Naive B cell (primary cell): ENCODE data around the gene DBNDD2. TPM values are rescaled to one million over a fixed set of nuclear protein-coding genes. Genes with fewer than 3 reads are reported as not detected.
A peak's percentile ranks its signal among the peaks of the same experiment; 100 is the strongest.

Experiments used
- ATAC-seq, 2 donors: fragments of 150-1000 bp; cut with Tn5 transposase; 2 replicates each; pipeline ENCODE4 v1.10.0; 2021; ENCODE audit warnings: low read depth in 2 of 2, mild to moderate bottlenecking in 2 of 2, moderate library complexity in 2 of 2
- DNase-seq: peaks from one replicate; pipeline ENCODE4 v3.0.0; 2022
- H3K27ac Mint-ChIP-seq, 6 donors: one replicate each; pipeline ENCODE4 v1.8.0; 2020 to 2022; ENCODE audit warnings: mild to moderate bottlenecking in 6 of 6, mixed read lengths in 6 of 6, moderate library complexity in 5 of 6, inconsistent platforms in 2 of 6
- H3K27me3 Mint-ChIP-seq, 3 donors: one replicate each; pipeline ENCODE4 v1.8.0; 2021 to 2022; ENCODE audit warnings: mixed read lengths in 3 of 3, mild to moderate bottlenecking in 1 of 3
- H3K36me3 Mint-ChIP-seq, 2 donors: one replicate each; pipeline ENCODE4 v1.8.0; 2020 to 2022; ENCODE audit warnings: mixed read lengths in 2 of 2, inconsistent platforms in 1 of 2, mild to moderate bottlenecking in 1 of 2
- H3K4me1 Mint-ChIP-seq, 3 donors: one replicate each; pipeline ENCODE4 v1.8.0; 2020 to 2022; ENCODE audit warnings: mixed read lengths in 3 of 3, inconsistent platforms in 1 of 3, mild to moderate bottlenecking in 1 of 3, moderate library complexity in 1 of 3
- H3K4me3 Mint-ChIP-seq, 8 donors: one replicate each; pipeline ENCODE4 v1.8.0; 2020 to 2022; ENCODE audit warnings: mild to moderate bottlenecking in 8 of 8, mixed read lengths in 8 of 8, moderate library complexity in 8 of 8, inconsistent platforms in 2 of 8
- H3K9me3 Mint-ChIP-seq, 7 donors: one replicate each; pipeline ENCODE4 v1.8.0; 2020 to 2022; ENCODE audit warnings: mixed read lengths in 7 of 7, mild to moderate bottlenecking in 5 of 7, inconsistent platforms in 2 of 7, moderate library complexity in 1 of 7
- polyA plus RNA-seq, 6 donors: library from polyadenylated mRNA; unstranded; fragments of 300-500 nt; fragmentation: Illumina TruSeq; gene quantifications; one replicate each; pipeline ENCODE4 v1.2.3, GENCODE V29; 2021; ENCODE audit warnings: low read depth in 6 of 6

The DBNDD2 gene
- polyA plus RNA-seq, 6 donors from 2014 or later, result 1.1 to 3.3 (median 2.1) TPM

DNA sequence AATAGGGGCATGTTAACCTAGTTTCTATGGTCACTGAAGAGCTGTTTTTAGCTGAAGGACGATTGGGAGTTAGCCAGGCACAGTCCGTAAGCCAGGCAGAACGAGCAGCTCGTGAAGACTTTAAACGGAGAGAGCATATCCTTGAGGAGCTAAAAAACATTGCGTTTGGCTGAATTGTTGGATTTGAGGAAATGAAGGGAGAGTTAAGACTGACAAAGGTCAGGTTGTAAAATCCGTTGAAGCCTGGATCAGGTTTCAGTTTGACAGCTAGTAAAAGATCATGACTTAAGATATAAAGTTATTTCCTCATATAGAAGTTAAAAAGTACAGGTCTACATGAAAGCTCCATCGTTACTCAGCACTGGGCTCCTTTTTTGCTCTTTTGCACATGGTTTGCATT is 2.8 kb downstream of the DBNDD2 start:
- H3K36me3 Mint-ChIP-seq, result peaks cover 0 to 9% of the 10 kb centered on the region in 2 donors
- no peaks in the 10 kb centered on the region for H3K9me3 Mint-ChIP-seq
- ATAC-seq, result no peak
- peaks cover 28 to 34% (median 30%) of the 10 kb centered on the region in 3 donors for H3K4me1 Mint-ChIP-seq
- peak overlapping the region in 1 of 8 donors; percentile 69 for H3K4me3 Mint-ChIP-seq
- DNase-seq, result no peak
- H3K27me3 Mint-ChIP-seq, result no peaks in the 10 kb centered on the region
- H3K27ac Mint-ChIP-seq, result no peak overlapping the region

GRCh38 chr20:45412653-45413052 is 4.6 kb downstream of the DBNDD2 start:
- H3K9me3 Mint-ChIP-seq, result no peaks in the 10 kb centered on the region
- DNase-seq, result no peak
- no peaks in the 10 kb centered on the region for H3K27me3 Mint-ChIP-seq
- ATAC-seq, result no peak
- peak overlapping the region in 1 of 8 donors; percentile 56 for H3K4me3 Mint-ChIP-seq
- H3K27ac Mint-ChIP-seq, result peak overlapping the region in 1 of 6 donors; percentile 22
- peaks cover 24 to 40% (median 37%) of the 10 kb centered on the region in 3 donors for H3K4me1 Mint-ChIP-seq
- peaks cover 0 to 9% of the 10 kb centered on the region in 2 donors for H3K36me3 Mint-ChIP-seq

DNA sequence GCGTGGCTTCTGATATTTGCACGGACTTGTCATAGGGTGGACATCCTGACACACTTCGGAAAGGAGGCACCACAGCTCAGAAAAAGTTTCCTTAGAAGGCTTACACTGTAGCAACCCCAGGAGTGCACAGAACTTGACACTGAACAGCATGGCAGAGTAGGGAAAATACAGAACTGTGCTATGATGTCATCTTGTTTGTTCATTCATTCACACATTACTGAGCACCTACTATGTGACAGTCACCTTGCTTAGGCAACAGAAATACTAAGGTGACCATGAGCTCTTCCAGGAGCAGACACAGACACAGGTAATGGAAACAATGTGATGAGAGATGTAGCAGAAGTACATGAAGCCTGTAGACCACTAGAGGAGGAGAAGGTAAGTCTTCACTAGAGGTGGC is 5.4 kb downstream of the DBNDD2 start:
- DNase-seq, result no peak
- peak overlapping the region in 2 of 6 donors; percentile 11 to 29 for H3K27ac Mint-ChIP-seq
- peak overlapping the region in 2 of 8 donors; percentile 20 to 99 for H3K4me3 Mint-ChIP-seq
- peaks cover 26 to 40% (median 36%) of the 10 kb centered on the region in 3 donors for H3K4me1 Mint-ChIP-seq
- ATAC-seq, result no peak
- H3K27me3 Mint-ChIP-seq, result no peaks in the 10 kb centered on the region
- H3K9me3 Mint-ChIP-seq, result no peaks in the 10 kb centered on the region
- H3K36me3 Mint-ChIP-seq, result peaks cover 5 to 9% of the 10 kb centered on the region in 2 donors

- ATAC-seq (peak; percentile 91 to 97), DNase-seq (peak; percentile 91)
- Mint-ChIP-seq H3K36me3 (peaks cover 4 to 28% of the 10 kb centered on the region in 2 donors), H3K4me3 (peak within 1 kb of the TSS; percentile 91 to 99 (median 96)), H3K27ac (peak within 1 kb of the TSS; percentile 96 to 99 (median 98)), H3K9me3 (no peaks in the 10 kb centered on the region), H3K27me3 (no peaks in the 10 kb centered on the region), H3K4me1 (peaks cover 40 to 55% (median 42%) of the 10 kb centered on the region in 3 donors)
Observed at GRCh38 chr20:45415822-45416637, 7.9 kb downstream of the DBNDD2 start, which contains the start of gene PIGT. PIGT (plus strand) TSS chr20:45416141; CDS start chr20:45416157, 16 bp downstream.

DNA sequence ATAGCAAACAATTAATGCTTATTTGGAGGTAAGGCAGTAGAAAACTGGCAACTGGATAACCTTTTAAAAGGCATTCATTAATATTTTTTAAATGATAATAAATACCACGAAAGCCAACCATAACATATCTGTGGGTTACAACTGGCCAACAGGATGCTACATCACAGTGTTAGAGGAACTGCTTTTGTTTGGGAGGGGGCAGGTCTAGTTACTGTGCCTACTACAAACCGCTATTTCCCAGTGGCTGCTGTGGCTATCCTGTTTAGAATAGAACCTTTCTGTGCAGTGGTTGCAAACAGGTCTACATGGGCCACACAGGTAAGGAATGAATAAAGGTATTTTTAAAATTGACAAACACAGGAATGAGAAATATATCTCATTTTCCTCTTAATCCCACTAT is 8.8 kb downstream of the DBNDD2 start:
- Mint-ChIP-seq H3K36me3 (peaks cover 4 to 28% of the 10 kb centered on the region in 2 donors), H3K27ac (peak overlapping the region; percentile 96 to 99 (median 98)), H3K4me1 (peaks cover 37 to 55% (median 42%) of the 10 kb centered on the region in 3 donors), H3K4me3 (peak overlapping the region; percentile 91 to 99 (median 96)), H3K27me3 (no peaks in the 10 kb centered on the region), H3K9me3 (no peaks in the 10 kb centered on the region)
- ATAC-seq (no peak), DNase-seq (no peak)

DNA sequence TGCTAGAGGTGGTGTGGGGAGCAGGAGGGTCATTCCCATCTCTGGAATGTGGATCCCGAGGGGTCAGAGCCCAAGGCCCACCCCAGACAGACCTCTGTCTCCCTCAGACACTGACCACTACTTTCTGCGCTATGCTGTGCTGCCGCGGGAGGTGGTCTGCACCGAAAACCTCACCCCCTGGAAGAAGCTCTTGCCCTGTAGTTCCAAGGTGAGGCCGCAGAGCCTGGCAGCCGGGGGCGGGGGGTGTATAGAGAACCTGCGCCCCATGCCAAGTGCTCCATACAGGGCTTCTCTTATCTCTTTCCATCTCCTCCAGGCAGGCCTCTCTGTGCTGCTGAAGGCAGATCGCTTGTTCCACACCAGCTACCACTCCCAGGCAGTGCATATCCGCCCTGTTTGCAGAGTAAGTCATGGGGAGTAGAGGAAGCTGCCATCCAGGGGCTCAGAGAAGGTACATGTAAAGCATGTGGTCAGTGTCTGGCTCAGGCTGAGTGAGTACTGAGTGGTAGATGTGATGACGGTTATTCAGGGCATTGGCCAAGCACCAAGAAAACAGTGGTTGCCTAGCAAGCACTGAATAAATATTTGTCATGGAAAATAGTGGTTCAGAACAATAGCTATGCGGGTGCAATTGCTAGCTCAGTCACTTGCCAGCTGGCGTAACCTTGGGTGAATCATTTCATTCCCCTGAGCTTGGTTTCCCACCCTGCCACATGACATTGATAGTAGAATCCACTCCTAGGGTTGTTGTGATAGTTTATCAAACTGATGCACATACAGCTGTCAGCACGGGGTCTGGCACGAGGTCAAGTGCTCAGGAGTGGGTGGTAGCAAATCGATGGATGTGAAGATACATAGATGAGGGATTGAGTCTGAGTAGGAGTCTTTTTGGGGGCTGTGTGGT is 11.4 kb downstream of the DBNDD2 start:
- H3K4me1 Mint-ChIP-seq, result peaks cover 36 to 55% (median 42%) of the 10 kb centered on the region in 3 donors
- H3K27me3 Mint-ChIP-seq, result no peaks in the 10 kb centered on the region
- H3K36me3 Mint-ChIP-seq, result peaks cover 8 to 37% of the 10 kb centered on the region in 2 donors
- ATAC-seq, result peak; percentile 3 to 39
- no peak for DNase-seq
- no peaks in the 10 kb centered on the region for H3K9me3 Mint-ChIP-seq
- H3K4me3 Mint-ChIP-seq, result peak overlapping the region in 5 of 8 donors; percentile 15 to 99 (median 21)
- peak overlapping the region in 5 of 6 donors; percentile 25 to 96 (median 89) for H3K27ac Mint-ChIP-seq

GRCh38 chr20:45420125-45420524 is 12.0 kb downstream of the DBNDD2 start:
- H3K27ac Mint-ChIP-seq, result peak overlapping the region in 3 of 6 donors; percentile 4 to 96 (median 93)
- ATAC-seq, result no peak

GRCh38 chr20:45423700-45424099 is 15.6 kb downstream of the DBNDD2 start:
- Mint-ChIP-seq H3K9me3 (no peaks in the 10 kb centered on the region), H3K27me3 (no peaks in the 10 kb centered on the region), H3K36me3 (peaks cover 8 to 32% of the 10 kb centered on the region in 2 donors), H3K27ac (peak overlapping the region in 2 of 6 donors; percentile 38 to 92), H3K4me1 (peaks cover 10 to 17% (median 17%) of the 10 kb centered on the region in 3 donors), H3K4me3 (peak overlapping the region in 1 of 8 donors; percentile 62)
- ATAC-seq (no peak), DNase-seq (no peak)

More at GRCh38 chr20:45420125-45420524, 12.0 kb downstream of the DBNDD2 start:
- Mint-ChIP-seq H3K4me1 (peaks cover 34 to 52% (median 40%) of the 10 kb centered on the region in 3 donors), H3K9me3 (no peaks in the 10 kb centered on the region), H3K4me3 (peak overlapping the region in 1 of 8 donors; percentile 99), H3K36me3 (peaks cover 8 to 40% of the 10 kb centered on the region in 2 donors), H3K27me3 (no peaks in the 10 kb centered on the region)
- DNase-seq, result no peak

- Mint-ChIP-seq H3K27ac (no peak overlapping the region), H3K27me3 (no peaks in the 10 kb centered on the region), H3K4me1 (no peaks in the 10 kb centered on the region), H3K4me3 (no peak overlapping the region), H3K36me3 (peaks cover 4 to 14% of the 10 kb centered on the region in 2 donors), H3K9me3 (no peaks in the 10 kb centered on the region)
- no peak for ATAC-seq
- DNase-seq, result no peak
Observed at GRCh38 chr20:45425561-45425960, 17.5 kb downstream of the DBNDD2 start.

DNA sequence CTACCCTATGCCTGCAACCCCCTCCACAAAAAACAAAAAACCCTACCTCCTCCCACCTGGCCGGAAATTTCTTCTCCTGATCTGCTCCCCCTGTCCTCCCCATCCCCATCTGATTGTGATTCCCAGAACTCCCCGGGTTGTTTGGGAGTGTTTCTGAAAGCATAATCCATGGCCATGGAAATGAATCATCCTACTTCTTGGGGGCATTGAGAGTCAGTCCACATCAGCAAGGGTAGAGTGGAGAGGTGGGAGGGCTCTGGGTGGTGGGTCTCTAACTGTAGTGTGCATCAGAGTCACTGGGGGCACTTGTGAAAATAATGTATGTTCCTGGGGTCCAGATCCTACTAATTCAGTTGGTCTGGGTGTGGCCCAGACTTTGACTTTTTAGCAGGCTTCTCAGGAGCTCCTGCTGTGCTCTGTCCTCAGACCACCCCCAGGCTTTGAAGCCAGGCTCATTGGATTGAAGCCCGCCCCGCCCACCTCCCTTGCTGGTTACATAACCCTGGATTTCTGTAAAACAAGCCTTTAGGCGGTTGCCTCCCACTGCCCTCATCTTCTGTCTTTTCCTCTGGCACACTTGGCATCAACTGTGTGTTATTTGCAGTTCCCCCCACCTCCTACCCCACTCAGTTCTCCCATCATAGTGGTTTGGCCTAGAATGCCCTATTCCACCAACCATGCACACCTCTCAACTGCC is 18.4 kb downstream of the DBNDD2 start:
- no peak for ATAC-seq
- Mint-ChIP-seq H3K27me3 (no peaks in the 10 kb centered on the region), H3K9me3 (no peaks in the 10 kb centered on the region), H3K4me1 (peaks cover 2 to 4% (median 3%) of the 10 kb centered on the region in 3 donors), H3K36me3 (peaks cover 4 to 12% of the 10 kb centered on the region in 2 donors), H3K4me3 (no peak overlapping the region), H3K27ac (peak overlapping the region in 2 of 6 donors; percentile 31 to 92)
- DNase-seq, result no peak

DNA sequence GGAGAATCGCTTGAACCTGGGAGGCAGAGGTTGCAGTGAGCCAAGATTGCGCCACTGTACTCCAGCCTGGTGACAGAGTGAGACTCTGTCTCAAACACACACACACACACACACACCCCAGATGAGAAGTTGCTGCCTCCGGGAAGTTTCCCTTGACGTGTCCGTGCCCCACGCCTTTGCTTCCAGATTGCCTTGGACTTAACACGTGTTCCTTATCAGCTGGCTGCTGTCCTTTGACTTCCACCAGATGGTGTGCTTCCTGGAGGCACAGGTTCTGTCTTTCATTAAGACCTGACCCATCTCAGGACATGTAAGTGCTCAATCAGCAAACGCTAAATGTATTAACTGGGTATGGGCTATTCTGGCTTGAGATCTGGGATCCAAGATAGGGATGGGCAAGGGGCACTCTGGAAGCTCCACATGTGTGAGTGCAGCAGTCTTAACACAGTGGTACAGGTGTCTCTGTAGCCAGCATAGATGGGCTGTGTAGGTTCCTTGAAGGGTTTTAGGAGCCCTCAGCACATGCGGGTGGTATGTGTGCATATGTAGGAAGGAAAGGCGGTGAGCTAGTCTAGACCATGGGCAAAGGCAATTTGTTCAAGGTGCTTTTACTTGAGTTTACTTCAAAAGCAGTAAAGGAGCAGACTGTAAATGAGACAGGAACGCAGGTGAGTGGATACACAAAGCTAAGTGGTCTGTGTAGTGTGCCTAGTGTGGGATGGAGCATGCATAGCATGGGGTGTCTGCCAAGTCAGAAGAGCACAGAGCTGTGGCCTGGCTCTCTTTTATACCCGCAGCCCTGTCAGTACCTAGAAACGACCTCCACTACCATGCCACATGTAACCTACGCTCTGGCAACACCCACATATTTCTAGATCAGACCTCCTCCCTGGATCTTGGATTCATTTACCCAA is 19.4 kb downstream of the DBNDD2 start:
- DNase-seq (no peak), ATAC-seq (no peak)
- peaks cover 0 to 6% (median 4%) of the 10 kb centered on the region in 7 donors for H3K9me3 Mint-ChIP-seq
- H3K27me3 Mint-ChIP-seq, result no peaks in the 10 kb centered on the region
- no peak overlapping the region for H3K4me3 Mint-ChIP-seq
- H3K27ac Mint-ChIP-seq, result peak overlapping the region in 4 of 6 donors; percentile 26 to 68 (median 40)
- peaks cover 4 to 12% of the 10 kb centered on the region in 2 donors for H3K36me3 Mint-ChIP-seq
- peaks cover 11 to 14% (median 12%) of the 10 kb centered on the region in 3 donors for H3K4me1 Mint-ChIP-seq

GRCh38 chr20:45429618-45430017 is 21.5 kb downstream of the DBNDD2 start:
- H3K27me3 Mint-ChIP-seq, result no peaks in the 10 kb centered on the region
- ATAC-seq (no peak), DNase-seq (no peak)
- peaks cover 0 to under 1% of the 10 kb centered on the region in 2 donors for H3K36me3 Mint-ChIP-seq
- H3K4me3 Mint-ChIP-seq, result no peak overlapping the region
- no peak overlapping the region for H3K27ac Mint-ChIP-seq
- peaks cover 0 to 8% (median 4%) of the 10 kb centered on the region in 7 donors for H3K9me3 Mint-ChIP-seq
- H3K4me1 Mint-ChIP-seq, result peaks cover 17 to 29% (median 20%) of the 10 kb centered on the region in 3 donors
